Stimulated activated CD4-positive, alpha-beta T cell treated with anti-CD3 and anti-CD28 coated beads, Interleukin-1b, Interleukin-23, amount 100 ng/mL, for 1 hour (primary cell): ENCODE measurements around the gene CNNM4.
"Not testable (repeated sequence)": the region's sequence is repeated elsewhere in the genome, so short reads cannot be mapped to it uniquely, and the experiment has no call there.

Experiments
- DNase-seq, 2 donors: peaks; one replicate each; pipeline ENCODE4 v3.0.0-alpha.2; 2020; ENCODE audit warnings: low read depth in 2 of 2

Gene CNNM4

DNA sequence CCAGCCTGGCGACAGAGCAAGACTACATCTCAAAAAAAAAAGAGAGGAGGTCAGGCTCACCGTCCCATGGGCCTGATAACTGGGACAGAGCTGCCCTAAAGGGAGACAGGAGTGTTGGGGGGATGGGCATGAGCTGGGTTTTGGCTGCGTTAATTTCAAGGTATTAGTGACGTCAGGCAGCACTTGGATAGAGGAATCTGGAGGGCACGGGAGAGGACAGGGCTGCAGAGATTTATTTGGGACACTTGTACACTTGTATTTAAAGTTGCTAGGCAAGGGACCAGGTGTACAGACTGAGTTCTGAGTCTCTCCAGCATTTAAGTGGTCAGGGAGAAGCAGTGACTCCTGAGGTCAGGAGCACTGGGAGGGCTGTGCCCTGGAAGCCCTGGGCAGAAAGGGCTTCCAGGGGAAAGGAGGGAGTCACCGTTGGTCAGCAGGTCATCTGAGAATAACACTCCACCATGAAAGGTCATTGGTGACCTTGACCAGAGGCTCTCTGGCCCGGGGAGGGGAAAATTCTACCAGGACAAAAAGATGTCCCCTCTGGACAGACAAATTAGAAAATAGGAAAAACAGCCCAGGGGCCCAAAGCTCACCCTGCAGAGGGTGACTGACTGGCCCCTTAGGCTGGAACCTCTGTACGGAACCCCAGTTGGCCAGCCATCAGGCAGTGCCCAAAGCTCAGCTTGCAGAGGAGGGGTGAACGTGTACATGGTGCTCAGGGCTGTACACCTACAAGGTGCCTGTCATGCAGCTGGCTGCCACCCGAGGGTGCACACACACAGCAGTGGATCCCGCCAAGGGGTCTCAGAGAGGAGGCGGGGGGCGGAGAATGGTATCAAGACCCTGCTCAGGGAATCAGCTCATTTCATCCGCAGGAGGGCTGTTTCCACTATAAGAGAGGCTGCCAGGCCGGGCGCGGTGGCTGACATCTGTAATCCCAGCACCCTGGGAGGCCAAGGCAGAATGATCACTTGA, 32.4 kb downstream of the CNNM4 start:
- no peak for DNase-seq

DNA sequence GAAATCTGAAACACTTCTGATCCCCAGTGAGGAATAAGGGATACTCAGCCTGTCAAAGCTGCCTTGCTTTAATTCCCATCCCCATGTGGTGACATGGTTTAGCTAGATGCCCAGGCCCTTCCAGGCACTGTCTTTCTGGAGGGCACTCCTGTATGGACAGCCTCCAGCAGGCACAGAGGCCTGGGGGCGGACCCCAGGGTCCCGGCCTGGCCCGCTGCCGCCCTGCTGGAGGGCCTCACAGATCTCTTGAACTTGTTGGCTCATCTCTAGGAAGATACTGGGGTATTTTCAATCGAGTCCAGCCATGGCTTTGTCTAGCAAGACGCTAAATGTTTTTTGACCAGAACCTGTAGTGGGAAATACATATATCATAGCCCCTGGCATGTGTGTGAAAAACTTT, 34.4 kb downstream of the CNNM4 start:
- DNase-seq: no peak

DNA sequence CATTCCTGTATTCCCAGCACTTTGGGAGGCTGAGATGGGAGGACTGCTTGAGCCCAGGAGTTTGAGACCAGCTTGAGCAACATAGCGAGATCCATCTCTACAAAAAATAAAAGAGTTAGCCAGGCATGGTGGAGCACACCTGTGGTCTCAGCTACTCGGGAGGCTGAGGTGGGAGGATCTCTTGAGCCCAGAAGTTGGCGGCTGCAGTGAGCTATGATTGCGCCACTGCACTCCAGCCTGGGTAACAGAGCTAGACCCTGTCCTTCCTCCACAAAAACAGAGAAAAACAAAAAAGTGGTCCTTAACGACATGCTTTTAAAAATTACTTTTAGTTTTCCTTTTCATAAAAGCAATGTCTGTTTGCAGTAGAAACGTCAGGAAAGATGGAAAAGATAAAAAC, 35.8 kb downstream of the CNNM4 start:
- not testable (repeated sequence) for DNase-seq

DNA sequence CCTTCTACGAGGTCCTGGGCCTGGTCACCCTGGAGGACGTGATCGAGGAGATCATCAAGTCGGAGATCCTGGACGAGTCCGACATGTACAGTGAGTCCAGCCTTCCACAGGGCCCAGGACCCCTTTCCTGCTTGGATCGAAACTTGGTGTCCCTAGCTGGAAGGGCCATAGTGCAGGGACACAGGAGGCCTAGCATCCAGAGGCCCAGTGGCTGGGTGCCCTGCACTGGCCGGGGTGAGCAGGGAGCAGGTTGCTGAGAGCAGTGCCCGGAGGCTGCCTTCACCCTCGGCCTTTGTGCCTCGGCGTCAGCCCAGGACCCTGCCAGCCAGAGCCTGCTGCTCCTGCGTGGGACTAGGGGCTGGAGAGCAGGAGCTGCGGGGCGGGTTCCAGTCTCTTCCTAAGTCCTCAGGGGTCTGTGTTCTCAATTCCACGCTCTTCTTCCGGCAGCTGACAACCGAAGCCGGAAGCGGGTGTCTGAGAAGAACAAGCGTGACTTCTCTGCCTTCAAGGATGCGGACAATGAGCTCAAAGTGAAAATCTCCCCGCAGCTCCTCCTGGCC, 36.4 kb downstream of the CNNM4 start:
- DNase-seq: no peak

DNA sequence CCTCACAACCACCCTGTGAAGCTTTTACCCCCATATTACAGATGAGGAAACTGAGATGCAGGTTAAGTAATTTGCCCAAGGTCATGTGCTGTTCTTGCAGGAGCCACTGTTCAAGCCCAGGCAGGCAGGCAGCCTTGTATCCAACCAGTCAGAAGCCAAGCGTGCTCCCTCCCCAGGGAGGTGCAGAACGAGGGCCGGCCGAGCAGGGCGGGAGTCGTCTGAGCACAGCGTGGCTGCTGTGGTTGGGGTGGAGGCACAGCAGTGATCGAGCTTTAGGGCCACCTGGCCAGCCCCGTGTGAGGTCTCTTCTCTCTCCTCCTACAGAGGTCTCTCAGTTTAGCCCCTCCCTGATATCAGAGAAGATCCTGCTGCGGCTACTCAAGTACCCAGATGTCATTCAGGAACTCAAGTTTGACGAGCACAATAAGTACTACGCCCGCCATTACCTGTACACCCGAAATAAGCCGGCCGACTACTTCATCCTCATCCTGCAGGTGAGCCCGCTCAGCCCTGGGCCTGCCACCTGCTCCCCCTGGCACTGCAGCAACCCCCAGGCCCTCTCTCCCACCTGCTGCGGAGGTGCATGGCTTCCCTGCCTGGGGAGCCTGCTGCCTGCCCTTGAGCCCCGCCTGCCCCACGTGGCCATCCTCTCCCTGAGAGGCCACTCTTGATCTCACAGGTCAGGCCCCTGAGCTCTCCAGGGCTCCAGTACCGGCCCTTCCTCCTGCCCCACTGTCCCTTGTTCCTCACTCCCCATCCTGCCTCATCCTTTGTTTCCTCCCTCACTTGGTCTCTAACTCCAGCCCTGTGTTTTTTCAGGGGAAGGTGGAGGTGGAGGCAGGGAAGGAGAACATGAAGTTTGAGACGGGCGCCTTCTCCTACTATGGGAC, 38.3 kb downstream of the CNNM4 start:
- DNase-seq: no peak

DNA sequence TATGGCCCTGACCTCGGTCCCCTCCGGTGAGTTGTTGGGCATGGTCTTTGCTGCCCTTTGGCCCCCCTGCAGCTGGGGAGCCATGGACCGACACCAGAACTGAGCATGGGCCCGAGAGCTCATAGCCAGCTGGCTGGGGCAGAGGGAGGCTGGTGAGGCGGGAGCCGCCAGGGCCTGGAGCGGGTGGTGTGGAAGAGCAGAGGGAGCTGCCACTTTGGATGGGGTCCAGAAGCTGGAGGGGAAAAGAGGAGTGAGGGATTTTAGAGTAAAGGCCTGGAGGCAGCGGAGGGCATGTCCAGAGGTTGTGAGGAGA, 38.9 kb downstream of the CNNM4 start:
- no peak for DNase-seq

DNA sequence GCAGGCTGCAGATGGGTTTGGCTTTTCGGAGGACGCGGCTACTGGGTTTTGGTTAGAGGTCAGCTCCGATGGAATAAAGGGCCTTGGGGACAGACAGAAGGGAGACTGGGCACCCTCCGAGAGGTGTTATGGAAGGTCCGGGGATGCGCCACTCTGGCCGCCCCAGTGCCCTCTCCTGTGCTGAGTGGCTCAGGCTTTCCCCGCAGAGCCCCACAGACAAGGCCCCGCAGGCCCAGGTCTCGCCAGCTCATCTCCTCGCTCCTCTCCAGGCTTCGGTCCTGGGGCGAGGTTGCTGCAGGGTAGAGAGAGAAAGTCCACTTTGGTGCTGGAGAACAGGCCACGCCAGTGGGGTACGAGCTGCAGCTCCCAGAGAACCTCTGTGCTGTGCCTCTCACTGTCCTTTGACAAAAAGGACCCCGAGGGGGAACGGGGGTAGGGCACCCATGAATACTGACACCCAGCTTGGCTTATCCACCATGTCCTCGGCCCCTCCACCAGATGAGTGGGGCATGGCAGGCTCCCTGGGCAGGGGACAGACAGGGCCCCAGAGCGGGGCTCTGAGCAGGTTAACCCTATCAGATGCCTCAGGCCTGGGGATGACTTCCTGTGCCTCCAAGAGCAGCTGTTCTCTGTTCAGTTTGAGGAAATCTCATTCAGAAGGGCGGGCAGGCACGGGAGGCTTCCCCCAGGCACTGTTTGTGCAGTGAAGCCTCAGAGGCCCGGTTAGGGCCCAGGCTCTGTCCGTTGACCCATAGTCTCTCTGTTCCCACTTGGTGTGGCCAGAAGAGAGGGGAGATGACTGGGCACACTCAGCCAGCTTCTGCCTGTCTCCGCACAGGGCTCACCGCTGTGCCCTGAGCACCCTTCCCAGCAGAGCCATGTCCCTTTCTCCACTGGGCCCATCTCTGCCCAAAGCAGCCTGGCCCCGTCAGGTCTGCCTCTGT, 39.6 kb downstream of the CNNM4 start:
- DNase-seq: no peak

DNA sequence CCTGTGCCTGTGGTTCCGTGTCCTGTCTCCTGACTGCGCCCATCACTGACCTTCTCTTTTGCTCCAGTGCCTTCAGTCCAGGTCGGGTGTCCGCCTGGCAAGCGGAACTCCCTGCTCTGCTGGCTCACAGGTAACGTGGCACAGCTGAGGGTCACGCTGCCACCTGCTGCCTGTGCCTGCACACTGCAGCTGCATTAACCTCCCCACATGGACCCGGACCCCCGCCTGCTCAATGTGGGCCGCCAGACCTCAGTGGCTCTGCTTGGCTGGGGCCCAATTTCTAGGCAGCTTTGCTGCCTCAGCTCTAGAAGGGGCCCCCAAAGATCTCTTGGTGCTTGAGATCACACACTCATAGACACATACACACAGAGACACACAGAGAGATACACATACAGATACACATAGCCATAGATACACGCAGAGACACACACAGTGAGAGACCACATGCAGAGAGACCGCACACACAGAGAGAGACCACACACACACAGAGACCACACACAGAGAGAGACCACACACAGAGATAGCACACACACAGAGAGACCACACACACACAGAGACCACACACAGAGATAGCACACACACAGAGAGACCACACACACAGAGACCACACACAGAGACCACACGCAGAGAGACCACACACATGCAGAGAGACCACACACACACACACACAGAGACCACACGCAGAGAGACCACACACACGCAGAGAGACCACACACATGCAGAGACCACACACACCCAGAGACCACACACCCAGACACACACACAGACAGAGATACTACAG, 40.5 kb downstream of the CNNM4 start:
- peak in 1 of 2 donors; percentile 49 for DNase-seq

DNA sequence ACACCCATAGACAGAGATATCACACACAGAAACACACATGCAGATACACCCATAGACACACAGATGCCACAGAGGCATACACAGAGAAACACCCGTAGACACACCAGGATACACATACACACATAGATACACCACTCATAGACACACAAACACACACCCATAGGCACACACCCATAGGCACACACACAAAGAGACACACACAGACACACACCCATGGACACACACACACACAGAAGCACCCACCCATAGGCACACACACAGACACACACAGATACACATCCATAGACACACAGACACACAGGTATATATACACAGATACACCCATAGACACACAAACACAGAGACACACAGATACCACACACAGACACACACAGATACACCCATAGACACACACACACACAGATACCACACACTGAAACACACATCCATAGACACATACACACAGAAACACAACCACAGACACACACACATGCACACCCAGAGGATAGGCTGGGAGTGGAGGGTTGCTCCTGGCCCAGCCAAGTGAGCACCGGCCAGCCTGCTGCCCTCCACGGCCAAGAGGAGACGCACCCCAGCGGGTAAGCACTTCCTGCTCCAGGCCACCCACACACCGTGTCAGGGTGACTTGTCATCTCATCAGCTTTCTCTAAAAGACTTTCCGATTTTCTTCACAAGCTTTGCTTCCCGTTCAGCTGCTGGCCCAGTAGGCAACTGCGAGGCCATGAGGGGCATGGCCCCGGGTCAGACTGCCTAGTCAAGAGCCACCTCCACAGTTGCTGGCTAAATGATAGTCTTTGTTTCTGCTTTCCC, 41.3 kb downstream of the CNNM4 start:
- DNase-seq: no peak

DNA sequence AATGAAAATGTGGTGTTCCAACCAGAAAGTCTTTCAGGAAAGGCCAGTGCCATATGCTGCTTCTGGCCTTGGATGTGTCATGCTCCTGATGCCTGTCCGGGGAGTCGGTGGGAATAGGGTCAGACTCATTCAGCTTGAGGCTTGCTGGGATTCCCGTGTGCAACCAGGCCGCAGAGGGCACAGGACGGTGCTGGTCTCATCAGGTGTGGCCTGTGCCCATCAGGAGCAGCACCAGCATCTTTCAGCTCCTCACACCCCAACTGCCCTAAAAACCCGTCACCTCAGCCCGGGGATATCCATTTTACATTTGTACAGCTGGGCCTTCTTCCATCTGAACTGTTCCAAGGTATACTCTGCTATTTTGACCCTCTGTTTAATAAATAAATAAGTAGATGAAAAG, 42.0 kb downstream of the CNNM4 start:
- DNase-seq: no peak

DNA sequence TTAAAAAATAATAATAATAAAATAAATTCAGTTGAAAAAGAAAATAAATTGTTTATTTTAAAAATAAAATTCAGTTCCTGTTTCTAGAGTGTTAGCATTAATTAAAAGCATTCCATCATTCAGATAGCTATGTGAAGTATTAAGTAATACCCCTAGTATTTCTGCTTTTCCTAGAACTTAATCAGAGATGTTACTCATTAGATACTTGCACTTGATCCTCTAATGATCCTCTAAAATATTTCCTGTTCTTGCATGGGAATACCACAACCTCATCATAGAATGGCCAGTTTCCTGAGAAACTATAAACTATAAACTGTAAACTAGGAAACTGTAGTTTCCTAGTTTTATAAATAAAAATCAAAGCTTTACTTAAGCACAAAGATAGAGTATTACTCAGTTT, 44.3 kb downstream of the CNNM4 start:
- DNase-seq: no peak

DNA sequence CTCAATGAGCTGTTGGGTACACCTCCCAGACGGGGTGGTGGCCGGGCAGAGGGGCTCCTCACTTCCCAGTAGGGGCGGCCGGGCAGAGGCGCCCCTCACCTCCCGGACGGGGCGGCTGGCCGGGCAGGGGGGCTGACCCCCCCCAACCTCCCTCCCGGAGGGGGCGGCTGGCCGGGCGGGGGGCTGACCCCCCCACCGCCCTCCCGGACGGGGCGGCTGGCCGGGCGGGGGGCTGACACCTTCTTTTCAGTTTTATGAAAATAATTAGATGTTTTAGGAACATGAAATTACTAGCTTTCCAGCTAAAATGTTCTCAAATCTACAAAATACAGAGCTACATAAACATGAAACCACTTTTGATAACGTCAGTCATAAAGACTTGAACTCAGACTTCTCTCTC, 45.2 kb downstream of the CNNM4 start:
- not testable (repeated sequence) for DNase-seq

DNA sequence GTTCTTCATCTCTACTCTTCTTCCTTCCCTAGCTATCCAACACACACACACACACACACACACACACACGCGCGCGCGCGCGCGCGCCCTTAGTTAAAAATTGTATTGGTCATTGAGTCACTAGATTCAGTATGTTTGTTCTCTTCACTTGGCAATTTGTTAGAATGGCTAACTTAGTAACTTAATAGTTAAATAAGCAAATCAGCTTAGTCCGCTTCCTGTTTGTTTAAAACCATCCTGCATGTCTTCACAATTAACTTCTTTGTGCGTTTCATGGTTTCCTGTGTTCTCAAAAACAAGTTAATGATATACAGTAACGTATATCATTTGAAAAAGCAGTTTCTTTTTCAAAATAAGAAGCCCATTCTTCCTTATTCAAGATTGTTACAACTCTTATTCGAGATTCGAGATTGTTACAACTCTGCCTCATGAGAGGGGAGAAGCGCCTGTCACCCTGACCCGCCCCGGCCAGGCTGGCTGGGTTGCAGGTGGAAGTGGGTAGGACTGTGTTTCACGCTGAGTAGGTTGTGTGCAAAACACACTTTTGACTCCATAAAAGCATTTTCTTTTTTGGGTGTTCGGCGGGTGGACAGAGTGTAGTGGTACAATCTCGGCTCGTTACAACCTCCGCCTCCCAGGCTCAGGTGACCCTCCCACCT, 45.9 kb downstream of the CNNM4 start:
- DNase-seq: no peak

DNA sequence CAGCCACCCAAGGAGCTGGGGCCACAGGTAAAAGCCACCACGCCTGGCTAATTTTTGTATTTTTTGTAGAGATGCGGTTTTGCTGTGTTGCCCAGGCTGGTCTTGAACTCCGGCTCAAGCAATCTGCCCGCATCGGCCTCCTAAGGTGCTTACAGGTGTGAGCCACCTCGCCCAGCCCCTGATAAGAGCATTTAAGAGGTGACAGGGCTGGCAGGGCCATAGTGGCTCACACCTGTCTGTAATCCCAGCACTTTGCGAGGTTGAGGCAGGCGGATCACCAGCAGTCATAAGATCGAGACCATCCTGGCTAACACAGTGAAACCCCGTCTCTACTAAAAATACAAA, 46.4 kb downstream of the CNNM4 start:
- DNase-seq: no peak

DNA sequence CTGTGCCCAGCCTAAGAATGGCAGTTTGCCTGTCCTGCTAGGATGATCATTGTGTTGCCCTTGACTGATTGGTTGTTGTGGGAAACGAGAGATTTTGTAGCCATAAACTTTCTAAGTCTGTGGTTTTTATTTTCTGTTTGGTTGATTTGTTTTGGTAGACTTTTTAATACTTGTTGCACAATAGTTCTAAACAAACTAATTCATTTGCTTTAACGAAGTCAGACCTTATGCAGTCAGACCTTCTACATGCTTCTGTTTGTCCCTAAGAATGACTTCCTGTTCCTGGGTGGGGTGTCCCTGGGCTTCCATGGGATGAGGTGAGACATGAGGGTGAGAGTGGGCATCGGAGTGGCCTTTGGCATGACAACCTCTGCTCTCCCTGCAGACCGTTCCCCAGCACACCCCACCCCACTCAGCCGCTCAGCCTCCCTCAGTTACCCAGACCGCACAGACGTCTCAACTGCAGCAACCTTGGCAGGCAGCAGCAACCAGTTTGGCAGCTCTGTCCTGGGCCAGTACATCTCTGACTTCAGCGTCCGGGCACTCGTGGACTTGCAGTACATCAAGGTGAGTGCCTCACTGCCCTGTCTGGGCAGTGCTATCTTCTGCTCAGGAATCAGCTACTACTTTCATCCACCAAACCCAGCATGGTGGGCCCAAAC, 47.6 kb downstream of the CNNM4 start:
- DNase-seq: no peak

DNA sequence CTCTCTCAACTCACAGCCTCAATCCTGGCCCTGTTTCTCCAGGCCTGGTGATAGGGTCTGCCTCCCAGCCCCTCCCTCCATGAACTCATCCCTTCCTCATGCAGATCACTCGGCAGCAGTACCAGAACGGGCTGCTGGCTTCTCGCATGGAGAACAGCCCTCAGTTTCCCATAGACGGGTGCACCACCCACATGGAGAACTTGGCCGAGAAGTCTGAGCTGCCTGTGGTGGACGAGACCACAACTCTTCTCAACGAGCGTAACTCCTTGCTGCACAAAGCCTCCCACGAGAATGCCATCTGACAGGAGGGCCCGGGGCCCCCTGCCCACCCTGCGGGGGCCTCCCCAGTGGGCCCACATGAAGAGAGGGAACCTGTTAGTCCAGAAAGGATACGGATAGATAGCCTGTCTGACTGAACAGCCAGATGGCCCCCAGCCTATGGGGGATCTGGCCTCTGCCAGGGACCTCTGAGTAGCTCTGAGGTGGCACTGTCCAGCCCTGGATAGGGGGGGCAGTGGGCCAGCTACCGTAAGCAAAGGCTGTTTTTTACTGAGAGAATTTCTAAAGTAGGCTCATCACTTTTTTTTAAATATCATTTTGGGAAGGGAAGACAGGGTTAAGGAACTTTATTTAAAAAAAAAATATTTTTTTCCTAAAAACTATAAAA, 48.6 kb downstream of the CNNM4 start:
- DNase-seq: no peak

DNA sequence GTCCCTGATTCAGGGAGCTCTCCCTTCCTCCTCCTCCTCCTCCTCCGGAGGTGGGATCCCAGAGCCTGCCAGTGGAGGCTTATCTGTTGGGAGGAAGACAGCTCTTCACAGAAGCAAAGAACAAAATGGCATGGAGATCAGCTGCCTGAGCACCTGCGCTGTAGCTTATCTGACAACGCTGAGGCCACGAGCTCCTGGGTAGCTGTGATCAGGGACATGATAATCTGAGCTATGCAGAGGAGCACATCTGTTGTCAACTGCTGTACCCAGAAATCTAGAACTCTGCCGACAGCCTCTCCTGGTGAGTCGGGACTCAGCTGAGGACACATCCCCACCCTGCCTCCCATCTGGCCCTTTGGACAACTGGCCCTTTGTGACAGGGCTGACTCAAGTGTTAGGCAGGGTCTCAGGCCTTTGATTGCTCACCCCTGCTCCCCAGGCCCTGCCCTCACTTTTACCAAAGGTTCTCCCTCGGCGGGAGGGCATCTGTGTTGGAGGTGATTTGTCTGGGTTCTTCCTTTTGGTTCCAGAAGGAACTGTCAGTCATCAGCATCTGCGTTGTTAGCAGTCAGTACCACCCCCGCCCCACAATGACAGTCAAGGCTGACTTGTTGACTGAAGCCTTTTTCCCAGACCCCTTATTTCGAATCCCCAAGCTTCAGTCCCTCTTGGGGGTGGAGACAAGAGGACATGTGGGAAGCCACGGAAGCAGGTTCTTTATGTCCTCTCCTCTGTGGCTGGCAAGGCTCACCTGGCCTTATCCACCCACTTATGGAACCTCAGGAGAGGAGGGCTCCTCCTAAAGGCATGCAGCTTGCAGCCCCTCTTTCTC, 49.5 kb downstream of the CNNM4 start:
- no peak for DNase-seq
